ENCODE data around the gene PGM5.

The PGM5 gene

DNA sequence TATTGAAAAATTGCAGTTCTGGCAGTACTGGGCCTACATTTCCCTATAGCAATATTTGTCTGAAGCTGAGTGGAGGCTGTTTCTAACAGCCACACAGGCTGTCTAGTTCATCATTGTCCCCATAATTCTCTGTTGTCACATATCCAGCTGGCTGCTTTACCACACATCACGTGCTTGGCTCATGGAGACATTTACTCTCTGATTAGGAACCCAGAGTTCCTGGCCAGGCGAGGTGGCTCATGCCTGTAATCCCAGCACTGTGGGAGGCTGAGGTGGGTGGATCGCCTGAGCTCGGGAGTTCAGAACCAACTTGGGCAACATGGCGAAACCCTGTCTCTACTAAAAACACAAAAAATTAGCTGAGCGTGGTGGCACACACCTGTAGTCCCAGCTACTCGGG, 81.4 kb downstream of the PGM5 start:
- no peak for DNase-seq (ENCODE audit: low read depth)

DNA sequence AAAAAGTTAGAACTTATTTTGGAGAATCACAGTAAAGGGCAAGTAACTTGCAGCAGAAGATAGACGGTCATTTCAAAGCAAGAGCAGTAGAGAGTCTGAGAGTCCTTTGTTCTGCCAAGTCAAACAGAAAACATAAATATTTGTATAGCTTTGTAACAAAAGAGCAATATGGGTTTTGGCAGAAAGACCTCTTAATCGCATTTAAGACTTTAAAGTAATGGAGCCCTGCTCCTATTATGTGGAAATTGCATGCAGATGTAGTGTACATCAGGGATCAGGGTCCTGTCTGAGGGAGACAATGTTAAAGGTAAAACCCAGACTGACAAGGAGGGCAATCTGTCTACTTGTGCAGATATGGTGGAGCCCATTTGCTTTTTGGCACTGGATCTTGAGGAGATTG, 87.2 kb downstream of the PGM5 start:
- DNase-seq (ENCODE audit: low read depth): no peak

DNA sequence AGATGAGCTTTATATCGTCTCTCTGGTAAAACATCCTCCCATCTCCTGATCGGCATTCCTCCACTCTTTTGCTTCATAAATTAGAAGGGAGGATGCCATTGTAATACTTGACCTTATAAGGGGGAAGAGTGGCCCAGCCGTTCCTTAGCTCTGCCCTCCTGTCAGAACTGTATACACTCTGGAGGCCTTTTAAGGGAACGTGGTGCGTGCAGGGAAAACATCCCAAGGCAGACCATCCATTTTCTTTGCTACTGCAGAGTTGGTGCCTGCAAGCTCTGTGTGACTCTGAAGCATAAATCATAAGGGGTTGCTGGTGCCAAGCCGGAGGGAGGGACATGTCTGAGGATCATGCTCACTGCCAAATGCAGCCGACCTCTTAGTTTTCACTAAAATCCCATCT, 90.4 kb downstream of the PGM5 start:
- DNase-seq (ENCODE audit: low read depth): no peak

DNA sequence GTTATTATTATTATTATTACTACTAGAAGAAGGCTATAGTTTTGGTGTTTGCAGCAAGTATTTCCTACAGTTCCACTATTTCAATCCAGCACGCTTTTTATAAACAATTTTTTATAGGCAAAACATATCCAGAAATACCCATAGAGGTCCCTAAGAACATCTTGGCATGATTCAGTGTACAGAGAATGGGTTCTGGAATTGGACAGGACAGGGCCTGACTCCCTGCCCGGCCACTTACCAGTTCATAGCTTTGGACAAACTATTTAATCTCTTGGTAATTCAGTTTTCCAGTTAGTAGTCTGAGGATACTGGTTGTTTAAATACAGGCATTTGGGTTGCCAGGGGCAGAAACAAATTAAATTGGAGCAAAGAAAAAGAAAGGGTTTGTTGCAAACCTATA, 91.2 kb downstream of the PGM5 start:
- DNase-seq (ENCODE audit: low read depth): no peak

DNA sequence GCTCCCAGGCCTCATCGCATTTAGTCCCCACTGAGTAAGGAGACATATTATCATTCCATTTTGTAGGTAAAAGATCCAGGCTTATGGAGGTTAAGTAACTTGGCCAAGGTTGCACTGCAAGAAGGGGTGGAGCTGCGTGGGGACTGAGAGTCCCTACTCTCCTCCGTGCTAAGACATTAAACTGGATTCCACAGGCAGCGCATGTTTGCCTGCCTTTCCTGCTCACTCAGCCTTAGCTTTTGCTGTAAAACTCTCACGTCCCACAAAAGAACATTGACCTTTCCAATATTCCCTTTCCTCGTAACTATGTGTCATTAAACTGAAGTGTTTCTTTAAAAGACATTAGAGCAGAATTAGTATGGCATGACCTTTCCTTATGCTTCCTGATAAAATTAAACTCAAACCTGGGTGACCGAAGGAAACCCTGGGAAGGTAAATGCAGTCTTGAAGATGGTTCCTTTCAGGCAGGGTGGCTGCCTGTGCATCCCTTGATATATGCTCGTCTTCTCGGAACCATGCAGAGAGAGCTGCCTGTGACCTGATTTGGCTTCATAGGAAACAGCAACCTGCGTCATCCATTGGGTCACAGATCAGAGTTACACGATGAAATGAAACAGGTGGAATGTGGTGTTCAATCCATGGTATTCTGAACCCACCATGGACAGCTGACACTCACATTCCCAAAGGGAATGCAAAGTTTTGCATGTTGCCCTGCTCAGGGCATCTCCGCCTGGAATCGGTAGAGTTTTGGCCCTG, 98.3 kb downstream of the PGM5 start:
- no peak for DNase-seq (ENCODE audit: low read depth)

DNA sequence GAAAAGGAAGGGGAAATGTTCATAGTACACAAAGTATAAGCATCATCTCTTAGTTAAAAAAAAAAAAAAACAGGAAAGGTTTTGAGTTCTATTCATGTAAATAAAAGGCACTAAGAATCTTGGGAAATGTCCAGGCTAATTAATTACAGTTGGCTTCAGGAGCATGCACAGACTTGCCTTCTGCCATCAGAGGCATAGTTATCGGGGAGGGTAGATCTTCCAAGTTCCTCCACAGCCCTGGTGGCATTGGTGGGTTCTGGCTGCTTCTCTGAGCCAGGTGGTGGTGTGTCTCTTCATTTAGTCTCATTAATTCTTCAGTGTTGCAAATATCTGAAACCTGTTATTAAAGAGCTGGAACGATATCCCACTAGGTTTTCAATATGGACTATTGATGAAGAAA, 99.0 kb downstream of the PGM5 start:
- DNase-seq (ENCODE audit: low read depth): no peak

DNA sequence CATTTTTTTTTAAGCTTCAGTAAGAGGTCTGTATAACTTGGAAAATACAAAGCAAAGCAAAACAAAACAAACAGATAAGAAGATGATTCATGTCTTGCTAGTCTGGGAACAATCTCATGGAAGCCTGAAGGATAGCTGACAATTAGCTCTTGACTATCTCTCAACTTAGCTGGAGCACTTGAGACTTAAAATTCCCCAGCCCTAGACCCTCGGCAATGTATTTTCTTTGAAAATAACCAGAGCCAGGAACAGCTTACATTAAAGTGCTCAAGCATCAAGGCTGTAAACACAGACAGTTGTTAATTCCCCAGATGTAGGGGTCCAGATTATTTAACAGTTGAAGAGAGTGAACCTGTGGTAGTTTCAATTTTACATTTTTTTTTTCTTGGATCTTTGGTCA, 101.4 kb downstream of the PGM5 start:
- no peak for DNase-seq (ENCODE audit: low read depth)

DNA sequence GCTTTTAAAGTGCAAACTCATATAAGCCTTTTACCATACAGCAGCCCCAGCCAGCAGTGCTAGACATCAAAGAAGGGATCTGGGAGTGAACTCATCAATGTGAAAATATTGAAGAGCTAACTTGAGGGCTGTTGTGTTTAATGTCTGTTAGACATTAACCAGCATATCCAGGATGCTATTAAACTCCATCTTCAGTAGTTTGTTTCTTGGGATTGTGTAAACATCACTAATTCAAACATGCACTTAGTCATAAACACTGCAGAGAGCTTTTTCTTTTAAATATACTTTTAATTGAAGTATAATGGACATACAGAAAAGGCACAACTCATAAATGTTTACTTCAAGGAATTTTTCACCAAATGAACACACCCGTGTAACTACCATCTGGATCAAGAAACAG, 102.5 kb downstream of the PGM5 start:
- DNase-seq (ENCODE audit: low read depth): no peak

DNA sequence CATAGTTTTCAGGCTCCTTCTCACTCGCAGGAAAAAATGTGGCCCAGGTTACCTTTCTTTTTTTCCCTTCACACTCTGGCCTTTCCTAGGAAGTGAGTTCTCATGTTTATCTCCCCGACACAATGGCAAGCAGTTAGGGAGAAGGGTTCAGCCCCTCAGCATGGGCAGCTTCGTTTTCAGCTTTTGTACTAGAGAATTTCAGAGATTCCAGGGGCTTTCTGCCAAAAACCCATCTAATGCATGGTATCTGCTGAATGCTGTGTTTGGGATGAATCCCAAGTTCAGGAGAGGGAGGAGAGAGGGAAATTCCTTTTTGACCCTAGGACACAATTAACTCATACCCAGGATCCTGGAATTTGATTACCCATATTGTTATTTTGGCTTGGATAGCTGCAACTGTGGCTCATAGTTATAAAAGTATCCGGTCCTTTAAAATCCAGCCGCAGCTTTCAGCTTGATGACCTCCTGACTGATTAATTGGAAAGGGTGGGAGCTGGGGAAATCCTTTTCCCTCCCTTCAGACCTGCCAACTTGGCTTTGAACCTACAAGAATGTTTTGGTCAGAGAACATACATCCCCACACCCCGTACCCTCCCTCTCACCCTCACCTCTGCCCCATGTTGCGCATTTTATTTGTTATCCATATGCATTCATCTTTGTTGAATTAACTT, 105.8 kb downstream of the PGM5 start:
- DNase-seq (ENCODE audit: low read depth): no peak

DNA sequence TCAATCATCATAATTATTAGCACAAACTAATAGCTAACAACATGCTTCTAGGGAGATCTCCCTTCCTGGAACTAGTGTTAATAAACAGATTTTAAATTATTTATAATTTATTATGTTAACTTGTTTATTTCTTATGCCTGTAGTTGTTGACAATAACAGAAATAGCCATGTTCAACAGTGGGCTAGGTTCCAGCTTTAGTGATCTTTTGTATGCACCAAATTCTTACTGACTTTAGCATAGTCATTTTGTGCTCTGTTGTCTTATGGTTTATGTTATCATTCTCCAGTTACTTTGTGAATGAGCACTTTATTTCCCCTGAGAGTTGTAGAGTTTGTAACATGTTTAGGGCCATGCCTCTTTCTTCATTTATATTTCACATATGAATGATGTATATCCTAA, 113.7 kb downstream of the PGM5 start:
- no peak for DNase-seq (ENCODE audit: low read depth)

DNA sequence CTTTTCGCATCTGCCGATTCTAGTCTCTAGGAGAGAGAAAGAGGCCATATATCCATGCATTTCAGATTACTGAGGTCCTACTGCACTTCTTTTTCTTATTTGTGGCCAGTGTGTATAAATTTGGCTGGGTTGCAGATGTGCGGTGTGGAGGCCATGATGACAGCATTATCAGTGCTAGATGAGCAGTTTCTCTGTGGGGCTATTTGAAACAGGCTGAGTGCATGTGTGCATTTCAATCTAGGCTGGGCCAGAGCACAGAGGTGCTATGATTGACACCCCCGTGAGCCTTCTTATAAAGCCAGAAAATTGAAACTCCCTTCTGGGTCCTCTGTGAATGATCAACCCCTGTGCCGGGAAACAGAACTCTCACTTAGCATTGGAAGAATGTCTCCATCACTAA, 114.2 kb downstream of the PGM5 start:
- DNase-seq (ENCODE audit: low read depth): no peak

DNA sequence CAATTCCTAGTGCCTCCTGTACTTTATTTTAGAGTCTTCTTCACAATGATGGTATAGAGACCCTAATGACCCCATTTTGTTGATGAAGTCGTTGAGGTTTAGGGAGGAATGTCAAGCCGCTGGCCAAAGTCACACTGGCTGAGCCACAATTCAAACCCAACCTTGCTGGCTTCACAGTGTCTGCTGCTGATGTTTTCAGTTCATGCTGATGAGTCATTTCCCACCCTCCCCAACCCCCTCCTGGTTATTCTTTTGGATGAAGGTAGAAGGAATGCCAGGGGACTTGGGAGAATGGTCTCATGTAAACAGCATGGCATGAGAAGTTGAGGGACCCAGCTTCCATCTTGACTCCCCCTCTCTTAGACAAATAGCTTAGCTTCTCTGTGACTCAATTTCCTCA, 115.7 kb downstream of the PGM5 start:
- DNase-seq (ENCODE audit: low read depth): no peak

DNA sequence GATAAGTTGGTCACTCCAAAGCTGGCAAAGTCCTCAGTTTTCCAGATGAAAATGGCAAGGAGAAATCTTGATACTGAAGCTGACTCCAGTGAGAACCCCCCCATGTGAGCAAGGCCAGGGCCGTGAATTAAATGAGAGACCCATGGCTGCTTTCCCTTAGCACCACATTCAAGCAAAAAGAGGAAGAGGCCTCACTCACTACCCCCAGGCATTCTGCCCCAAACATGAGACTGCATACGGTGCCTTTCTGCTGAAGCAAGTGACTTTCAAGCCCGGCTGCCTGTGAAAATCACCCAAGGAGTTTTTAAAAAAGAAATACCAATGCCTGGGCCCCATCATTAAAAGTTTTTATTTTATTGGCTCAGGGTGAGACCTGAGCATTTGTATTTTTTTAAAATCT, 117.4 kb downstream of the PGM5 start:
- DNase-seq (ENCODE audit: low read depth): no peak

DNA sequence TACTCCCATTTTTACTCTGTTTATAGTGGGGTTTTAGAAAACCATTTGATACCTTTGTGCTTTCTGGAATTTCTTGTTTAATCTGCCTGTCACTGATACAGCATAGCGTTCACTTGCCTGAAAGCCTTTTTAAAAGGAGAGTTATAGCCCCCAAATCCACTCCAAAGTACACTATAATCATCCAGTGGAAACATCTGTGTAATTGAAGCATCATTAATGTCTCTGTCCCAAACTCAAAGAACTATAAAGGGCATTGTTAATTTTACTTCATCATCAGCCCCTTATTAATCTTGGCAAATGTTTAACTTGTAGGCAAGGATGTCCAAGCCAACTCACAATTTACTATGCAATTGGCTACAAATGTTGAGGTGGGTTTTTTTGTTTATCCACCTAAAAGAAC, 120.0 kb downstream of the PGM5 start:
- no peak for DNase-seq (ENCODE audit: low read depth)

DNA sequence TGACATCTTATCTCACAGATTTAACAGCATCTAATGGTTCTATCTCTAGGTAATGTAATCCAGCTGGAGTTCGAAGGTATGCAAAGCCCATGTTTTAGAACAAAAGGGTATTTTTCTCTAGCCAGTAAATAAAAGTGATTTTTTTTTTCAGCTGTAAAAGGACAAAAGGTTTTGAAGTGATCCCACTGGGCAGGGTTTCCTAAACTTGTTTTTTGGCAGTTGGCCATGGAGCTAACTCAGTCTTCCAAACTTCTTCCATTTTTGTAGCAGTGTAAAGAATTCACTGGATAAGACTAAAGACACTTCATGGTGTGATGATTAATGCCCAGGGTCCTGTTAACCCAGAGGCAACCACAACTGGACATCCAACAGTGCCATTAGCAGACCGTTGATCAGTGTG, 120.4 kb downstream of the PGM5 start:
- no peak for DNase-seq (ENCODE audit: low read depth)

DNA sequence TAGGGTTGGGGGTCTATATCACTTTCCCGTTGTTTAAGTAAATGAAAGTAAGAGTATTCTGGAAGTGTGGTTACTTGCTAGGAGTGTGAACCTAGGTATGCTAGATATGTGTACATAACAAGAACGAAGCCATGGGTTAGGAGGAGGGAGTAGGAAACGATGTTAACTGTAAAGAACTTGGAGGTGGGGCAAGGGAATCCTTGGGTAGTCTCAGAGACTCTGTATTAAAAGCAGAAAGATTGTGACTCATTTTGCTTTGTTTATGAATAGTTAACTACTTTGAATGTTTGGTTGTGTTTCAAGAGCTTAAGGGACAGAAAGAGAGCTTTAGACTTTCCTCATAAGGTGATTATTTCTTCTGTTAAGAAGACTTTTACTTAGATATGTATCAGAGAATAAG, 124.4 kb downstream of the PGM5 start:
- no peak for DNase-seq (ENCODE audit: low read depth)

DNA sequence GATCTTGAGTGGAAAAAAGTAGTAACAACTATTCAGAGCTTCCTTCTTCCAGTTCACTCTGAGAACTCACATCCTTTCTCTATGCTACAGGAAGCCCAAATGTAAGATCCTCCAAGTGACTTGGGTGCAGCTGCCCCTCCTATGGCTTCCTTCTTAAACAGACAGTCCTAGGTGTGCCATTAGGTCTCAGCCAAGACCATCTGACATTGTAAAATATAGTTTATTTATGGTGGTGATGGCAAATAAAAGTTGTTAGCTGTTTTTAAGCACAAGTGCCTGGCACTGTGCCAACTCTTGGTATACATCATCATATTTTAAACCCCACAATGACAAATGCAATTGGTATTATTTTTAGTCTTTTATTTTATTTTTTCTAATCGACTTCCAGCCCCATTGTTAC, 126.1 kb downstream of the PGM5 start:
- DNase-seq (ENCODE audit: low read depth): no peak

DNA sequence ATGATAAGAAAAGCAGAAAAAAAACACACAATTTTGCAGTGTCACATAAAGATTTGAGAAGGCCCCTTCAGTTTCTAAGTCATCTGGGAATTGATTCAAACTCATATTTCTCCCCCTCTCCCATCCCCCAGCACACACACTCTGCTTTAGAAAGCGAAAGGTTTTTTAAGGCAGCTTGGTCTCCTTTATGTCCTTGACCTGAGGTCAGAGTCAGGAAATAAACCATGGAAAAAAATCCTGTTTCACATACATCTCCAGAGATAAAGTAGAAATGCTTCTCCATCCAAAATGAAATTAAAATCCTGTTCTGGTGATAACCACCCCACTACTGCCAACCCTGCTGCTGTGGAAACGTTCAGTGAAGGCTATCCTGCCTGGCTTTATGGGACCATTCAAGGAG, 131.7 kb downstream of the PGM5 start:
- DNase-seq (ENCODE audit: low read depth): no peak

DNA sequence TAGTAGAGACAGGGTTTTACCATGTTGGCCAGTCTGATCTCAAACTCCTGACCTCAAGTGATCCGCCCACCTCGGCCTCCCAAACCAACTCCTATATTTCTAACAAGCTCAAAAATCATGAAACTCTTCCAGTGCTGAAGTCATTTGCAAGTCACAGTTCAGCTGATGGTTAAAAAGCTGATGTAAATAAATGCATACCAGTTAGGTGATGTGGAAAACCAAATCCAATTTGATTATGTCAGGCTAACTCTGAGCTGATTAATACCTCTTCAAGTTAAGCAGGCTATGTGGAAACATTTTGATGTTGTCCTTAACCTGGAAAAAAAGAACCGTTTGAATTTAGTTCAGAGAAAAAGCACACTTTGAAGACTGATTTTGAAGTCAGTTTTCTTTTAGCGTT, 133.2 kb downstream of the PGM5 start:
- no peak for DNase-seq (ENCODE audit: low read depth)

DNA sequence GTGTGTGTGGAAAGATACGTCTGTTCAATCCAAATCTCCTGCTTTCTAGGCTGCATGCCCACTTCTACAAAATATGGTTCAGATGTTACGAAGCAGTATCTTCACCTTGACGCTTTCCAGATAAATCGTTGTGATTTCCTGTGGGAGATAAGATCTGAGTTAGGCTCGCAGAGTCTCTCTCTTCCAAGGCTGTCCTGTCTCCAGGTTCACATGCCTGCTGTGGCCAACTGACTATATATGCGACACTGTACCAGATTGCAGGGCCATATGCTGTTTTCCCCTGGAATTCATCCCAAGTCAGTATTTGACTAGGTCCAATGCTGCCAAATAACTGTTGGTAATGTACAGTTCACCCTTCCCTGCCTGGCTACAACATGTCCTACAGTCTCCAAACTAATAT, 136.4 kb downstream of the PGM5 start:
- no peak for DNase-seq (ENCODE audit: low read depth)

DNA sequence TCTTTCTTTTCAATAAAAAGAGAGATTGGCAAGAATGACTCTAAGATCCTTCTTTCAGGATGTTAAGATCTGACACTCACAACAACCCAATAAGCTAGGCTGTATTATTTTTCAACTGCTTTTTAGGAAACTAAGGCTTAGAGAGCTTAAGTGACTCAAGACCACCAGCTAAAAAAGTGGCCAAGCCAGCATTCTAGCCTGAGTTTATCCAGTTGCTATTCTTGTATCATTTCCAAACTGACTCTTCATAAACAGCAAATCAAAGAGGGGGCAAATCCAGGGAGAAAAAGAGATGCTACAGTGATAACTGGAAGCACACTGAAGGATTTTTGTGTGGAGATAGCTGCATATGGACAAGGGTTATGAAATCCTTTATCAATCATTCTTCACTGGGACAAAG, 137.1 kb downstream of the PGM5 start:
- DNase-seq (ENCODE audit: low read depth): no peak

DNA sequence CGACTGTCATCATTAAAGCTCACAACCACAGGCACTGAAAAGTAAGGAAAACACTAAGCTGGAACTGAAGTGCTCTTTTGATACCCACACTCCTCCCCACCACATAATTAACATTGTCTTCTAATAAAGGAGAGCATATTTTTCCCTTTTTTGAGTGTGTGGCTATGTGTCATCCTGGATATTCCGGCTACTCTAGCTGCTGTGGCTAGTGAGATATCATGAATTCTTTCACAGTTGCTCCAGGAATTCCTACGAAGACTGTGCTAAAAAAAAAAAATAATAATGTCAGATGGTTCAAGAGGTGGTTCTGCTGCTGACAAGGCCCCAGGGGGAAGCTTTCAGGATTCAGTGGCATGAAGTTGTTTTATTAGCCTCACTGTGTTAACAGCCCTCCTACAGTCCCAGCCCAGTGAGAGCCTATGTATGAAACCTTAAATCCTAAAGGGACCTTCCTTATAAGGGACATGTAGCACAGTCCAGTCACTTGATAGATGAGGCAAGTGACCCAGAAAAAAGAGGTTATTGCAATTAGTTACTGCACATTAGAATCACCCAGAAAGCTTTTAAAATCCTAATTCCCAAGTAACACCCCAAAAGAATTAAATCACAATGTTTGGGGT, 137.7 kb downstream of the PGM5 start:
- DNase-seq (ENCODE audit: low read depth): no peak

DNA sequence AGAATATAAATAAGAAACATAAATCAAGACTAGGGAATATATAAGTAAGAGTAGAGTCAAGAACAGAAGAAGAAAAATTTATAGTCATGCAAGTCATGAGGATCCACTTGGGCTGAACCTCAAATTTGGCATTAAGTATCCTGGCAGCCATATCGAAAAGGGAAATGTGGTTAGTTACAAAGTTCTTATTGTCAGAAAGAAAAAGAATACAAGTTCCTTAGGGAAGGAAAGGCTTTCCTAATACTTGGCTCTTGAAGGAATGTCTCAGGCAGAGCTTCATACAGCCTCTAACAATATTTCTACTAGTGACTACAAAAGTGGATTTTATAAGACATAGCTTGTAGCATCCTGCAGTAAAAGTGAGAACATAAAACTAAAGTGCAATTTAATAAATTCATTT, 138.8 kb downstream of the PGM5 start:
- DNase-seq (ENCODE audit: low read depth): no peak

DNA sequence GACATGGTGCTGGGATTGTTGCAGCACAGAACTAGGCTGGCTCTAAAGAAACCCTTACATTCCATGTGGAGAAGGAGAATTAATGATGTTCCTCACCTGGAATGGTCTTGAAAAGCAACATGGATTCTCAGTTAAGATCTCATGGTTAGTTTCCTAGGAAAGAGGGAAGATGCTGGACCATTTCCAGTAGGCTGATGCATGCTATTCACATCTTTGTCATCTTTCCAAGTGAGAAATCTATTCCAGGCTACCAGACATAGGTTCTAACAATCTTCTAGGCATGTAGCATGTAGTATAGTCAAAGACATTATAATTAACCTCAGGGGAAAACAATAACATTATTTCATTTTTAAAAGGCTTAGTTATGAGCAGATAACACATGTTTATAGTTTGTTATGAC, 139.9 kb downstream of the PGM5 start:
- DNase-seq (ENCODE audit: low read depth): no peak

All from stimulated activated CD8-positive, alpha-beta memory T cell treated with anti-CD3 and anti-CD28 coated beads, Interleukin-12 subunit alpha, Interleukin-12 subunit beta, amount 100 ng/mL, for 1 hour (primary cell).